GM12801 (cell line): Measurements from ENCODE around the gene HDAC7.

ENCODE experiments used
- CTCF ChIP-seq: IDR thresholded peaks from one replicate; pipeline ENCODE4 v1.5.1; 2011; ENCODE audit warnings: control low read depth; ENCODE audit not compliant: insufficient read length; ENCODE audit errors: extremely low read depth

HDAC7 gene

GRCh38 chr12:47791351-47791746 lies 28.4 kb downstream of the HDAC7 start:
- no peak for TF ChIP-seq CTCF

- TF ChIP-seq CTCF, result no peak
Observed at GRCh38 chr12:47790676-47791350, 28.9 kb downstream of the HDAC7 start.

- TF ChIP-seq CTCF, result no peak
Observed at GRCh38 chr12:47789712-47790489, 29.8 kb downstream of the HDAC7 start.

- TF ChIP-seq CTCF, result no peak
Observed at GRCh38 chr12:47789141-47789540, 30.6 kb downstream of the HDAC7 start.

- TF ChIP-seq CTCF, result no peak
Observed at GRCh38 chr12:47787596-47788319, 31.9 kb downstream of the HDAC7 start.

GRCh38 chr12:47786662-47787280 lies 32.9 kb downstream of the HDAC7 start:
- no peak for TF ChIP-seq CTCF
